ENCODE measurements around the gene PID1.

PID1 gene

DNA sequence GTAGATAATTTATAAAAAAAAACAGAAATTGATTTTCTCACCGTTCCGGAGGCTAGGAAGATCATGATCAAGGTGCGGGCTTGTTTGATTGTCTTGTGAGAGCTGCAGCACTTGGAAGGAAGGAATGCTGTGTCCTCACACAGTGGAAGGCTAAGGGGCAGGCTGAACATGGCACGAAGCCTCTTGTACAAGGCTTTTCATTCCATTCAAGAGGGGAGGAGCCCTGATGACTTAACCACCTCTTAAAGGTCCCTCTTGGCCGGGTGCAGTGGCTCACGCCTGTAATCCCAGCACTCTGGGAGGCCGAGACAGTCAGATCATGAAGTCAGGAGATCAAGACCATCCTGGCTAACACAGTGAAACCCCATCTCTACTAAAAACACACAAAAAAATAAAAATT lies 39.2 kb downstream of the PID1 start:
- H3K27me3 ChIP-seq (ENCODE audit: insufficient read depth, poor library complexity, severe bottlenecking): no peaks in the 10 kb centered on the region
- H3K4me3 ChIP-seq (replicated peaks; ENCODE audit: insufficient read depth, low read length): no peak overlapping the region
- no peak overlapping the region for H3K27ac ChIP-seq (replicated peaks)
- no peak for DNase-seq (ENCODE audit: low read depth in 1 of 2, low spot score in 1 of 2)
- TF ChIP-seq REST (IDR thresholded peaks at IDR 0.05; ENCODE audit: insufficient replicate concordance, low read depth): no peak
- TF ChIP-seq, protein P1, sequence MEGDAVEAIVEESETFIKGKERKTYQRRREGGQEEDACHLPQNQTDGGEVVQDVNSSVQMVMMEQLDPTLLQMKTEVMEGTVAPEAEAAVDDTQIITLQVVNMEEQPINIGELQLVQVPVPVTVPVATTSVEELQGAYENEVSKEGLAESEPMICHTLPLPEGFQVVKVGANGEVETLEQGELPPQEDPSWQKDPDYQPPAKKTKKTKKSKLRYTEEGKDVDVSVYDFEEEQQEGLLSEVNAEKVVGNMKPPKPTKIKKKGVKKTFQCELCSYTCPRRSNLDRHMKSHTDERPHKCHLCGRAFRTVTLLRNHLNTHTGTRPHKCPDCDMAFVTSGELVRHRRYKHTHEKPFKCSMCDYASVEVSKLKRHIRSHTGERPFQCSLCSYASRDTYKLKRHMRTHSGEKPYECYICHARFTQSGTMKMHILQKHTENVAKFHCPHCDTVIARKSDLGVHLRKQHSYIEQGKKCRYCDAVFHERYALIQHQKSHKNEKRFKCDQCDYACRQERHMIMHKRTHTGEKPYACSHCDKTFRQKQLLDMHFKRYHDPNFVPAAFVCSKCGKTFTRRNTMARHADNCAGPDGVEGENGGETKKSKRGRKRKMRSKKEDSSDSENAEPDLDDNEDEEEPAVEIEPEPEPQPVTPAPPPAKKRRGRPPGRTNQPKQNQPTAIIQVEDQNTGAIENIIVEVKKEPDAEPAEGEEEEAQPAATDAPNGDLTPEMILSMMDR (IDR thresholded peaks at IDR 0.05; ENCODE audit: insufficient read depth, low read length): no peak
- no peak for TF ChIP-seq SPI1 (IDR thresholded peaks at IDR 0.05; ENCODE audit: borderline replicate concordance, low read depth)
- TF ChIP-seq POLR2AphosphoS5 (IDR thresholded peaks at IDR 0.05; ENCODE audit: low read depth): no peak
- no peak for TF ChIP-seq GABPA (IDR thresholded peaks at IDR 0.05; ENCODE audit: low read depth)

DNA sequence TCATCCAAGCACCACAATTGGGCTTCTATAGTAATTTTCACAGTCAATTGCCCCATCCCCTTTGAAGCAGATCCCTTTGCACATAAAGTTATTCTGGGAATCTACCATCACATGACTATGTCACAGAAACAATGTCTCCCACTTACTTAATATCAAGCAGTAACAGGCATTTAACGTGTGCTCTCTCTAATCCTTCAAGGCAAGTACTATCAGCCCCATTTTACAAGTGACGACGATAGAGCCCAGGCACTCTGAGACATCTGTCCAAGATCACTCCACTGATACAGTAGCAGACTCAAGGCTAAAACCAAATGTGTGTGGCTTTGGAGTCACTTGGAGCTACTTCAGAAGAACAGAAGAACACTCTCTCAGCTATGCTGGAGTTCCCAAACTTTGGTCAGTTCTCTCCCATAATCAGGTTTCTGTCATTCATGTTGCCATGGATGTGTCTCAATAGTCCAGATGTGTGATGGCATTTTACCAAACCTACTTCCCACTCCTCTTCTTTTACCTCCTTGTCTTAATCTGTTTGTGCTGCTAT lies 39.7 kb downstream of the PID1 start:
- no peak for DNase-seq (ENCODE audit: low read depth in 1 of 2, low spot score in 1 of 2)
- H3K27ac ChIP-seq (replicated peaks): no peak overlapping the region
- H3K4me3 ChIP-seq (replicated peaks; ENCODE audit: insufficient read depth, low read length): no peak overlapping the region
- H3K27me3 ChIP-seq (ENCODE audit: insufficient read depth, poor library complexity, severe bottlenecking): no peaks in the 10 kb centered on the region
- TF ChIP-seq POLR2AphosphoS5 (IDR thresholded peaks at IDR 0.05; ENCODE audit: low read depth) (no peak), GABPA (IDR thresholded peaks at IDR 0.05; ENCODE audit: low read depth) (no peak), SPI1 (IDR thresholded peaks at IDR 0.05; ENCODE audit: borderline replicate concordance, low read depth) (no peak)
- TF ChIP-seq, protein P1 (IDR thresholded peaks at IDR 0.05; ENCODE audit: insufficient read depth, low read length): no peak

- no peak for DNase-seq (ENCODE audit: low read depth in 1 of 2, low spot score in 1 of 2)
- H3K4me3 ChIP-seq (replicated peaks; ENCODE audit: insufficient read depth, low read length): no peak overlapping the region
- TF ChIP-seq, protein P1 (IDR thresholded peaks at IDR 0.05; ENCODE audit: insufficient read depth, low read length): no peak
- no peak for TF ChIP-seq REST (IDR thresholded peaks at IDR 0.05; ENCODE audit: insufficient replicate concordance, low read depth)
- TF ChIP-seq SPI1 (IDR thresholded peaks at IDR 0.05; ENCODE audit: borderline replicate concordance, low read depth): no peak
- no peak for TF ChIP-seq GABPA (IDR thresholded peaks at IDR 0.05; ENCODE audit: low read depth)
Observed at GRCh38 chr2:229230911-229231310, 40.2 kb downstream of the PID1 start.

GRCh38 chr2:229230256-229230655 lies 40.8 kb downstream of the PID1 start:
- DNase-seq (ENCODE audit: low read depth in 1 of 2, low spot score in 1 of 2): no peak
- no peaks in the 10 kb centered on the region for H3K27me3 ChIP-seq (ENCODE audit: insufficient read depth, poor library complexity, severe bottlenecking)
- H3K27ac ChIP-seq (replicated peaks): no peak overlapping the region
- TF ChIP-seq GABPA (IDR thresholded peaks at IDR 0.05; ENCODE audit: low read depth) (no peak), SPI1 (IDR thresholded peaks at IDR 0.05; ENCODE audit: borderline replicate concordance, low read depth) (no peak), POLR2AphosphoS5 (IDR thresholded peaks at IDR 0.05; ENCODE audit: low read depth) (no peak), REST (IDR thresholded peaks at IDR 0.05; ENCODE audit: insufficient replicate concordance, low read depth) (no peak)
- TF ChIP-seq, protein P1 (IDR thresholded peaks at IDR 0.05; ENCODE audit: insufficient read depth, low read length): no peak
- H3K4me3 ChIP-seq (replicated peaks; ENCODE audit: insufficient read depth, low read length): no peak overlapping the region

More at GRCh38 chr2:229230911-229231310, 40.2 kb downstream of the PID1 start:
- Histone ChIP-seq H3K27me3 (ENCODE audit: insufficient read depth, poor library complexity, severe bottlenecking) (no peaks in the 10 kb centered on the region), H3K27ac (replicated peaks) (no peak overlapping the region)
